LNCaP clone FGC (cell line): Measurements from ENCODE around the gene SLC25A29.

Experiments used
- DNase-seq: peaks from one replicate; pipeline ENCODE4 v3.0.0-alpha.2; 2011; ENCODE audit warnings: low read depth
- H3K4me3 ChIP-seq: 2 replicates; pipeline ENCODE4 v1.5.1; 2011; ENCODE audit warnings: mild to moderate bottlenecking, low read depth, low read length, control low read depth
- TF ChIP-seq, protein P1 (sequence below): IDR thresholded peaks from 2 replicates; pipeline ENCODE4 v1.5.1; 2012; ENCODE audit warnings: mild to moderate bottlenecking; ENCODE audit not compliant: control insufficient read depth, insufficient read depth; ENCODE audit errors: extremely low read depth

Gene SLC25A29

DNA sequence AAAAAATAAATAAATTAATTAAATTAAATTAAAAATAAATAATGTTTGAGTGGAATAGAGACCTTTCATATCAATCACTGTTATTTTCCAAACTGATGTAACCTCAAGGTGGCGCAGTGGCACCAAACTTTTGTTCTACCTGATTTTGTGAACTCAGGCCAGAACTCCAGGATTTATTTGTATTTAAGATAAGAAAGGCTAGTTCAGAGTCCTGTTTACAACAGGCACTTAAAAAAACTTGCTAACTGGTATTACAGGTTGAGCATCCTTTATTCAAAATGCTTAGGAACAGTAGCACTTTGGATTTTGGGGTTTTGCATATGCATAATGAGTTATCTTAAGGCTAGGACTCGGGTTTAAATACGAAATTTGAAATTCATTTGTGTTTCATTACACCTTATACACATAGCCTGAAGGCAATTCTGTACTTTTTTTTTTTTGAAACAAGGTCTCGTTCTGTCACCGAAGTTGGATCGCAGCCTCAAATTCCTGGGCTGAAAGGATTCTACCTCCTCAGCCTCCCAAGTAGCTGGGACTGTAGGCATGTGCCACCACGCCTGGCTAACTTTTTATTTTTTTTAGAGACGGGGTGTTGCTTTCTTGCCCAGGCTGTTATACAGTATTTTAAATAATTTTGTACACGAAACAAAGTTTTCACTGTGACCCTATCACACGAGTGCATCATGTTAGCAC, 34.9 kb downstream of the SLC25A29 start:
- TF ChIP-seq, protein P1, sequence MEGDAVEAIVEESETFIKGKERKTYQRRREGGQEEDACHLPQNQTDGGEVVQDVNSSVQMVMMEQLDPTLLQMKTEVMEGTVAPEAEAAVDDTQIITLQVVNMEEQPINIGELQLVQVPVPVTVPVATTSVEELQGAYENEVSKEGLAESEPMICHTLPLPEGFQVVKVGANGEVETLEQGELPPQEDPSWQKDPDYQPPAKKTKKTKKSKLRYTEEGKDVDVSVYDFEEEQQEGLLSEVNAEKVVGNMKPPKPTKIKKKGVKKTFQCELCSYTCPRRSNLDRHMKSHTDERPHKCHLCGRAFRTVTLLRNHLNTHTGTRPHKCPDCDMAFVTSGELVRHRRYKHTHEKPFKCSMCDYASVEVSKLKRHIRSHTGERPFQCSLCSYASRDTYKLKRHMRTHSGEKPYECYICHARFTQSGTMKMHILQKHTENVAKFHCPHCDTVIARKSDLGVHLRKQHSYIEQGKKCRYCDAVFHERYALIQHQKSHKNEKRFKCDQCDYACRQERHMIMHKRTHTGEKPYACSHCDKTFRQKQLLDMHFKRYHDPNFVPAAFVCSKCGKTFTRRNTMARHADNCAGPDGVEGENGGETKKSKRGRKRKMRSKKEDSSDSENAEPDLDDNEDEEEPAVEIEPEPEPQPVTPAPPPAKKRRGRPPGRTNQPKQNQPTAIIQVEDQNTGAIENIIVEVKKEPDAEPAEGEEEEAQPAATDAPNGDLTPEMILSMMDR: peak; percentile 72
- peak; percentile 94 for DNase-seq

DNA sequence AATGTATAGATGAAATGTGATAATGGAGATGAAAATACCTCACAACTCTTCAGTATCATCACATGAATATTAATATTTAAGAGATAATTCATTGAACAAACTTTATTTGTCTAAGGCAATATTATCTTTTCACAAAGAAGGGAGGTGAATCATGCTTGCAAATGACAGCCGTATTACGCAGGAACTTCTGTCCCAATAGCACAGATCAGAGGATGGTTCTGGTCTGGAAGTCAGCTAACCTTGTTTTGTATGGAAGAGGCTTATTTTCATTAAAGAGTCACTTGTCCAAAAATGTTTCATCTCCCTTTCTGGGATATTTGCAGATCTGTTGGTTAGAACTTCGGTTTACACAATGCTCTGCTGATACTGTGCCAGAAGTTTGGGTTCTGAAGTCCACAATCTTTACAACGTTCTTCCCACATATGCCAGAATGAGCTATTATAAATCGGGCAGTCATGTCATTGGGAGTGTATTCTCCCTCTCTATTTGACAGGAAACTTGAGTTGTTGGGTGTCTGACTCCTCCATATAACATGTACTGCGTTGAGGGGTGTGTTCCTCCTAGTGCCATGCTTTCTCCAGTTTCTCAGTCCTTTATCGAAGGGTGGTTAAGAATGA, 37.5 kb downstream of the SLC25A29 start:
- H3K4me3 ChIP-seq: no peak overlapping the region
- DNase-seq: no peak
- TF ChIP-seq, protein P1: no peak

More for the DNA sequence above, 34.9 kb downstream of the SLC25A29 start:
- peak overlapping the region; percentile 21; the same call in 1 of the 2 replicates for H3K4me3 ChIP-seq

DNA sequence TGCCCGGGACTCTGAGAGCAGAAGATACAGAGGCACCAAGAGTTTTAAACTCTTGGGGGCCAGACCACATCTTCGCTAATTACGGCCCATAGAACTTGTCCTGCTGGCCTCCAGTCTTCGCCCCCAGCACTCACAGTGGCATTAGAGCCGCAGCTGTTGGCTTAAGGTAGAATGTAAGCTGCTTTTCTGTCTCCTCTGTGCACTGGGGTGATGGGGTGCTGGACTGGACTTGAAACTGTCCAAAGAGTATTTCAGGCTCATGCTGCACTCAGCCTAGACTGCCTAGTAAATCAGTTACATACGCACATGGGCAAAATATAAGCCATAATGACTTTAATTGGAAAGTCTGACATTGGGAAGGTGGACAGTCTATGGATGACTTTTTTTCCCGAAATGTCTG, 38.3 kb downstream of the SLC25A29 start:
- TF ChIP-seq, protein P1: no peak
- no peak overlapping the region for H3K4me3 ChIP-seq
- DNase-seq: no peak

DNA sequence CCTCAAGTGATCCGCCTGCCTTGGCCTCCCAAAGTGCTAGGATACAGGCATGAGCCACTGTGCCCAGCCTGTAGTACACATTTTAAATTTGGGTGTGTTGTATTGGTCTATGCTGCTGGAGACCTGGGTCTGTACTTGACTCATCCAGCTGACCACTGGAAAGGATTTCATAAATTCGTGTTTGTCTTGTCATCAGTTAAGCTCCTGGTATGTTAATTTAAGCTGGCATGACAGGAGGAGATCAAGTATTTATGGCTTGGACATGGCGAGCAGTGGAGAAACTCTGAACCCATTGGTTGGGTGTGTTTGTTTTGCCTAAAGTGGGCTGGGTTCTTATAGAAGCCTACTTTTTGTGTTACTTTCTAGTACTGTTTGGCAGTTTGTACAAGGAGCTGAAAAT, 43.1 kb downstream of the SLC25A29 start:
- H3K4me3 ChIP-seq: no peak overlapping the region
- DNase-seq: no peak
- TF ChIP-seq, protein P1: no peak

DNA sequence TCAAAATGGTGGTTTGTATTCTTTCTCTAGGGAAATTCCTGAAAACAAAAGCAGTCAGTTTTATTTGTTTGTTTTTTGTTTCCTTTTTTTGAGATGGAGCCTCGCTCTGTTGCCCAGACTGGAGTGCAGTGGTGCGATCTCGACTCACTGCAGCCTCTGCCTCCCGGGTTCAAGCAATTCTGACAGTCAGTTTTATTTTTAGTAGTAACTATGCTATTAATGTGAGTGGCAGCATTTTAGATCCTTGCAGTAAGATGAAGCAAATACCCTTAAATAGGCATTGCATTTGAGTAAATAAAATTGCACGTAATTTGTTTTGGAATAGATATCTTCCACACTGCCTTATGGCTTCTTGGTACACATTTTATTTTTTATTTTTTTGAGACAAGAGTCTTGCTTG, 43.7 kb downstream of the SLC25A29 start:
- TF ChIP-seq, protein P1: no peak
- DNase-seq: no peak
- no peak overlapping the region for H3K4me3 ChIP-seq

GRCh38 chr14:100261621-100262020, 44.6 kb downstream of the SLC25A29 start:
- no peak for DNase-seq
- no peak overlapping the region for H3K4me3 ChIP-seq
- TF ChIP-seq, protein P1: no peak
